BJ (cell line): ENCODE measurements around the gene MARK2. TPM values are rescaled to one million over a fixed set of nuclear protein-coding genes. Genes with fewer than 3 reads are reported as not detected.

ENCODE experiments used
- CTCF ChIA-PET: fragments of 350-600 bp; formaldehyde crosslinking; extraction: SDS; loops from one replicate; lab custom pipeline; 2021; ENCODE audit warnings: antibody characterized with exemption, inconsistent platforms; lab: Yijun Ruan, JAX
- POLR2A ChIA-PET: fragments of 300-600 bp; sonication (Branson Sonifier 250); formaldehyde crosslinking; extraction: SDS; loops from one replicate; lab custom pipeline; 2021; ENCODE audit warnings: antibody characterized with exemption; lab: Charles Lee
- DNase-seq: peaks from one replicate; pipeline ENCODE4 v3.0.0-alpha.2; 2011; ENCODE audit warnings: low read depth
- H3K27me3 ChIP-seq: 2 replicates; pipeline ENCODE4 v1.6.0; 2011; ENCODE audit warnings: low read length; ENCODE audit not compliant: control insufficient read depth, insufficient read depth
- H3K36me3 ChIP-seq: 2 replicates; pipeline ENCODE4 v1.5.1; 2011; ENCODE audit warnings: low read length; ENCODE audit not compliant: control insufficient read depth, insufficient read depth
- H3K4me3 ChIP-seq: 2 replicates; pipeline ENCODE4 v1.5.1; 2011; ENCODE audit warnings: low read depth, mild to moderate bottlenecking, control low read depth, low read length
- polyA plus RNA-seq: library from polyadenylated mRNA; depleted of rRNA; stranded (reverse); fragments of >200 nt; gene quantifications from 2 replicates; pipeline ENCODE4 v1.2.3, GENCODE V29; 2011
- TF ChIP-seq, protein P1 (sequence below): IDR thresholded peaks from 2 replicates; pipeline ENCODE4 v1.5.1; 2011; ENCODE audit warnings: low read depth, mild to moderate bottlenecking, control low read depth, inconsistent platforms, low read length, moderate library complexity; ENCODE audit not compliant: insufficient read depth

MARK2 gene
- polyA plus RNA-seq, 1 experiment, result 13.8 TPM

DNA sequence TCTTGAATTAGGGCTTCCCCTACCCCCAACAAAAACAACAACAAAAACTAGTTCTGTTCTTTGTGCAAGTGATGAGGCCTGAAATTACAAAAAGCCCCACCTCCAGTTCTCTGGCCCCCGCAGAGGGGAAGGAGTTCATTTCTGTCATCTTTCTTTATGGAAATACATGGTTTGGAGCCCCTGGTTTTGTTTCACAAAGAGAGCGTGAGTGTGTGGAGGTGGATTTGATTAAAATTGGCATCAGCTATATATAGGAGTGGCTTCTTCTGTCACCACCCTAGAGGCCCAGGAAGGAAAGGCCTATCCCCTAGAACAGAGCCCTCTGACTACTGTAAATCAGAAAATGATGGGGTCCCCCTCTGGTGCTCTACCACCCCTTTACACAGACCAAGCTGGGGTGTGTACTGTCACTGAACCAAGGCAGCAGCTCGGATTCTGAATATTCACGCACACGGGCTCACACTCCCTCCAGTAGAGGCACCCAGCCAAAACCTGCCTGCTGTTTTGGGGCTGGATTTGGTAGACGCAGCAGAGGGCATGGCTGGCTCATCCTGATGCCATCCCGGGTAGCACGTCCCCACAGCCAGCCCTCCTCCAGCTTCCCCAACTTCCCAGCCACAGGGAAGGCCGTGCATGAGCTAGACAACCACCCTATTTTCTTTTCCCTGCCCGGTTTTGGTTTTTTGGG is 58.7 kb downstream of the MARK2 start:
- DNase-seq, result no peak
- Histone ChIP-seq H3K36me3 (peaks cover 36% of the 10 kb centered on the region), H3K4me3 (no peak overlapping the region), H3K27me3 (no peaks in the 10 kb centered on the region)
- TF ChIP-seq, protein P1, sequence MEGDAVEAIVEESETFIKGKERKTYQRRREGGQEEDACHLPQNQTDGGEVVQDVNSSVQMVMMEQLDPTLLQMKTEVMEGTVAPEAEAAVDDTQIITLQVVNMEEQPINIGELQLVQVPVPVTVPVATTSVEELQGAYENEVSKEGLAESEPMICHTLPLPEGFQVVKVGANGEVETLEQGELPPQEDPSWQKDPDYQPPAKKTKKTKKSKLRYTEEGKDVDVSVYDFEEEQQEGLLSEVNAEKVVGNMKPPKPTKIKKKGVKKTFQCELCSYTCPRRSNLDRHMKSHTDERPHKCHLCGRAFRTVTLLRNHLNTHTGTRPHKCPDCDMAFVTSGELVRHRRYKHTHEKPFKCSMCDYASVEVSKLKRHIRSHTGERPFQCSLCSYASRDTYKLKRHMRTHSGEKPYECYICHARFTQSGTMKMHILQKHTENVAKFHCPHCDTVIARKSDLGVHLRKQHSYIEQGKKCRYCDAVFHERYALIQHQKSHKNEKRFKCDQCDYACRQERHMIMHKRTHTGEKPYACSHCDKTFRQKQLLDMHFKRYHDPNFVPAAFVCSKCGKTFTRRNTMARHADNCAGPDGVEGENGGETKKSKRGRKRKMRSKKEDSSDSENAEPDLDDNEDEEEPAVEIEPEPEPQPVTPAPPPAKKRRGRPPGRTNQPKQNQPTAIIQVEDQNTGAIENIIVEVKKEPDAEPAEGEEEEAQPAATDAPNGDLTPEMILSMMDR, result no peak
- ChIA-PET CTCF (interaction anchor here (1.0 to 2.5 kb wide), 7 partner anchors 8 to 84 kb away, joined by 3 to 11 read pairs (median 6); partner anchors contain the start of gene MARK2), POLR2A (no interaction called here)

GRCh38 chr11:63901660-63902059 is 62.8 kb downstream of the MARK2 start:
- Histone ChIP-seq H3K4me3 (no peak overlapping the region), H3K27me3 (no peaks in the 10 kb centered on the region), H3K36me3 (peaks cover 48% of the 10 kb centered on the region)
- ChIA-PET CTCF (interaction anchor here (0.9 to 1.6 kb wide), 3 partner anchors 10 to 61 kb away, joined by 3 to 4 read pairs (median 4); no protein-coding TSS in a partner anchor), POLR2A (no interaction called here)
- TF ChIP-seq, protein P1, result peak; percentile 46
- no peak for DNase-seq

DNA sequence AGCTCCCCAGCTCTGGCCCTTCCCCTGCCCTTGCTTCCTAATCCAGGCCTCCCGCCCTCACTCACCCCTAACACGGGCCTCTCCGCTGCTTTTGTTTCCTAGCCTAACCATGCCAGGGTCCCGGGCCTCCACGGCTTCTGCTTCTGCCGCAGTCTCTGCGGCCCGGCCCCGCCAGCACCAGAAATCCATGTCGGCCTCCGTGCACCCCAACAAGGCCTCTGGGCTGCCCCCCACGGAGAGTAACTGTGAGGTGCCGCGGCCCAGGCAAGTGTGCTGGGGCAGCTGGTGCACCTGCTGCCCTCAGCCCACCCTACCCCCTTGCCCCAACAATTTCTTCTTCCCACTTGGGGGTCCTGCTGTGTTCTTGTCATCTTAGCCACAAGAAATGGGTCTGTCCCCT is 65.0 kb downstream of the MARK2 start:
- TF ChIP-seq, protein P1, result no peak
- Histone ChIP-seq H3K4me3 (no peak overlapping the region), H3K36me3 (peaks cover 37% of the 10 kb centered on the region), H3K27me3 (no peaks in the 10 kb centered on the region)
- CTCF ChIA-PET, result interaction anchor here (0.6 to 1.2 kb wide), 2 partner anchors 65 to 66 kb away, joined by 3 to 5 read pairs; no protein-coding TSS in a partner anchor
- POLR2A ChIA-PET, result no interaction called here
- DNase-seq, result no peak

DNA sequence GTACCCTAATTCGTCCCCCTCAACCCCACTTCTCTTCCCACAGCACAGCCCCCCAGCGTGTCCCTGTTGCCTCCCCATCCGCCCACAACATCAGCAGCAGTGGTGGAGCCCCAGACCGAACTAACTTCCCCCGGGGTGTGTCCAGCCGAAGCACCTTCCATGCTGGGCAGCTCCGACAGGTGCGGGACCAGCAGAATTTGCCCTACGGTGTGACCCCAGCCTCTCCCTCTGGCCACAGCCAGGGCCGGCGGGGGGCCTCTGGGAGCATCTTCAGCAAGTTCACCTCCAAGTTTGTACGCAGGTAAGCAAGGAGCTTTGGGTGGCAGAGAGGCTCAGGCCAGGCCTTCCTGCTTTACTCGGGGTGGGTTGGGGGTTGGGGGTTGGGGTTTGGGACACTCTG is 65.8 kb downstream of the MARK2 start:
- no peak overlapping the region for H3K4me3 ChIP-seq

DNA sequence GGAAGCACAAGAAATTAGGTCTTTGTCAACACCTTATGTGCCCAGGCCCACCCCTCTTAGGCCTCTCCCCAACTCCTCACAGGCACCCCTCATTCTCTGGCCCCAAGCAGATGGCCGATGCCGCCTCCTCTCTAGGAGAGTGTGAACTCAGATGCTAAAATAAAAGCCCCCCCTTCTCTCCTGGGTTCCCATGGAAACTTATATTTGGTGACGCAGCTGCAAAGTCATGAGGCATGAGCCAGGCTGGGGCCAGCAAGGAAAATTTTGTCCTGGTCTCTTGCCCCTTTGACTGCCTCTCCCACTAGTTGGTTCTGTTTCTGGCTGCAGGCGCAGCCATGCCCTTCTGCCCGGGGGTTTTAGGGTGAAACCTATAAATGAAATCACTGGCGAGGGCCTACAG is 66.3 kb downstream of the MARK2 start:
- TF ChIP-seq, protein P1, result no peak
- Histone ChIP-seq H3K36me3 (peaks cover 30% of the 10 kb centered on the region), H3K4me3 (no peak overlapping the region), H3K27me3 (no peaks in the 10 kb centered on the region)
- CTCF ChIA-PET, result interaction anchor here (0.9 to 2.4 kb wide), 4 partner anchors 29 to 68 kb away, joined by 3 to 13 read pairs (median 4); partner anchors contain the start of gene MARK2
- POLR2A ChIA-PET, result no interaction called here
- DNase-seq, result no peak

More for the DNA sequence above, 65.8 kb downstream of the MARK2 start:
- peaks cover 31% of the 10 kb centered on the region for H3K36me3 ChIP-seq
- CTCF ChIA-PET, result interaction anchor here (0.6 to 1.4 kb wide), 2 partner anchors 29 to 64 kb away, joined by 4 to 5 read pairs; no protein-coding TSS in a partner anchor
- TF ChIP-seq, protein P1, result no peak
- no peak for DNase-seq
- no peaks in the 10 kb centered on the region for H3K27me3 ChIP-seq
- POLR2A ChIA-PET, result no interaction called here
